Measurements from ENCODE around the gene BBOX1.
"Not testable (repeated sequence)": the region's sequence is repeated elsewhere in the genome, so short reads cannot be mapped to it uniquely, and the experiment has no call there.

BBOX1 gene

DNA sequence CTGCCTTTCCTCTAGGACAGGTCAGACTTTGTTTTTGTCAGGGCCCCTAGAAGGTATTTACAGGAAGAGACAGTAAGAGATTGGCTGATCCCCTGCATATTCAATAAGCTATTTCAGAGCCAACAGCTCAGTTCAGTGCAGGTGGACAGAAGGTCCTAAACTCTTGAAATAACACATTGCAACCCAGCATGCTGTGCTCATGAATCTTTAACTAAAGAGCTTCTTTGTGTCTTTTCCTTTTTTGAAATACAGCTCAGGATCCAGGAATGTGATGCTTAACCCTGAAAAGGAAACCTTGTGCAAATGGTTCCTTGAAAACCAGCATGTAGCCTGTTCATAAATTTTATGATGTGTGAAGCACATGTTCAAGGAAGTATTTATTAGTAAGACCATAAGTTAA lies 43.9 kb downstream of the BBOX1 start:
- DNase-seq = no peak

DNA sequence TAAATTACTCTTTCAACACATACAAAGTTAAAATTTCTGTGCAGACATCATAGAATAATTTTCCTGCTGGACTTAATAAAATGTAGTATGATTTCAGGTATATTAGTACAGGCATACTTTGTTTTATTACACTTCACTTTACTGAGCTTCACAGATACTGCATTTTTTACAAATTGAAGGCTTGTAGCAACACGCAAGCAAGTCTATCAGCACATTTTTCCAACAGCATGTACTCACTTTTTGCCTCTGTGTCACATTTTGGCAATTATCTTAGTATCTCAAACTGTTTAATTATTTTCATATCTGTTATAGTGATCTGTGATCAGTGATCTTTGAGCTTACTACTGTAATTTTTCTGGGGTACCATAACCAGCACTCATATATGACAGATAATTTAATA lies 44.5 kb downstream of the BBOX1 start:
- DNase-seq = no peak

DNA sequence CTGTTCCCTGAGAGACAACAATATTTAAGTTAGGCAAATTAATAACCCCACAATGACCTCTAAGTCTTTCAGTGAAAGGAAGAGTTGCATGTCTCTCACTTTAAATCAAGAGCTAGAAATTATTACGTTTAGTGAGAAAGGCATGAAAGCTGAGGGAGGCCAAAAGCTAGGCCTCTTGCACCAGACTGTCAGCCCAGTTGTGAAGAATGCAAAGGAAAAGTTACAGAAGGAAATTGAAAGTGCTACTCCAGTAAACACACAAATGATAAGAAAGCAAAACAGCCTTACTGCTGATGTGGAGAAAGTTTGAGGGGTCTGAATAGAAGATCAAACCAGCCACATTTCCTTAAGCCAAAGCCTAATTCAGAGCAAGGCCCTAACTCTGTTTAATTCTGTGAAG lies 45.0 kb downstream of the BBOX1 start:
- DNase-seq = no peak

DNA sequence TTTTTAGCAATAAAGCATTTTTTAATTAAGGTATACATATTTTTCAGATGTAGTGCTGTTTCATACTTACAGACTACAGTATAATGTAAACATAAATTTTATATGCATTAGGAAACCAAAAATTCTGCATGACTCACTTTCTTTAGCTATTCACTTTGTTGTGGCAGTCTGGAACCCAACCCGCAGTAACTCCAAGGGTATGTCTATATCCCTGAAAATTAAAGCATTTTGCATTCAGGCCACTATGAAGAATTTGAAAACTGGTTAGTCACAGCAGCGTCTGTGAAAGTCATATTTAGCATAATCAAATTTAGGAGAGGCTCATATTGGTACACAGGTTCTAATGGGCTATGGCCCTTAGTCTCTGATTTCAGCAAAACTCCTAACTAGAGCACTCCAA lies 46.8 kb downstream of the BBOX1 start:
- no peak for DNase-seq

DNA sequence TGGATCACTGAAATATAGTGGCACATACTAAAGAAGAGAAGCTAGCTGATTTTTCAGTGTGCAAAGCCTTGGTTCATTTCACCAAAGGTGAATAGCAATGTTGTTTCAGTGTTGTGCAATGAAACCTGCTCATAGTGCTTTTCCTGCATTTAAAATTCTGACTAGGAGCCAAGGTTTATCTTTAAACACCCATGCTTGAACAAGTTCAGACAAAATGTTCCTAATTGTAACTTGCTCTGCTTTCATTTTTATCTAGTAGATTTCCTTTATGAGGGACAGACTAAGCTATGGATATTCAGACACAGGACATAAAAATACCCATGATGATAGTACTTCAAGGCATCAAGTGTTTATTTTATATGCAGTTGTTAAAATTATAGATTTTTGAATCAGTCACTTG lies 47.7 kb downstream of the BBOX1 start:
- DNase-seq = no peak

DNA sequence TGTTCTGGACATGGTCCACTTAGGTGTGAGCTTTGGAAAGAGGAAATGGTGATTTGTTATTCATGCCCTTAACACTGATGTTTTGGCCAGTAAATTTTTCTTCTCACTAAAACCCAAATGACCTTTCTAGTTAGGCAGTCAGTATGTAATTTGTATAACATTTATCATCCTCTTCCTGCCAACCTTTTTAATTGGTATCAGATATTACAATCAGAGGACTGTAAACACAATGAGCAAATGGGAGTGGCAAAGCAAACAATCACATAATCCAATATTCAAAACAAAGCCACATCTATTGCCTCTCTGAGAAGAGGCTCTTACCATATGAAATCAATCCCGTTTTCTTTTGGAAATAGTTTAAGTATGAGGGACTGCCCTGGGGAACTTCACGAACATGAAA lies 49.1 kb downstream of the BBOX1 start:
- no peak for DNase-seq

DNA sequence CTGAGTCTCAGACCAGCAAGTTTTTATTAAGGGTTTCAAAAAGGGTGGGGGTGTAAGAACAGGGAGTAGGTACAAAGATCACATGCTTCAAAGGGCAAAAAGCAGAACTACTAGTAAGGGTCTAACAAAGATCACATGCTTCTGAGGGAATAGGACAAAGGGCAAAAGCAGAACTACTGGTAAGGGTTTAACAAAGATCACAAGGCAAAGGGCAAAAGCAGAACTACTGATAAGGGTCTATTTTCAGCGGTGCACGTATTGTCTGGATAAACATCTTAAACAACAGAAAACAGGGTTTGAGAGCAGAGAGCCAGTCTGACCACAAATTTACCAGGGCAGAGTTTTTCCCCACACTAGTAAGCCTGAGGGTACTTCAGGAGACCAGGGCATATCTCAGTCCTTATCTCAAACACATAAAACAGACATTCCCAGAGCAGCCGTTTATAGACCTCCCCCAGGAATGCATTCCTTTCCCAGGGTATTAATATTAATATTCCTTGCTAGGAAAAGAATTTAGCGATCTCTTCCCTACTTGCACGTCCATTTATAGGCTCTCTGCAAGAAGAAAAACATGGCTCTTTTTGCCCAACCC lies 49.8 kb downstream of the BBOX1 start:
- DNase-seq = not testable (repeated sequence)

DNA sequence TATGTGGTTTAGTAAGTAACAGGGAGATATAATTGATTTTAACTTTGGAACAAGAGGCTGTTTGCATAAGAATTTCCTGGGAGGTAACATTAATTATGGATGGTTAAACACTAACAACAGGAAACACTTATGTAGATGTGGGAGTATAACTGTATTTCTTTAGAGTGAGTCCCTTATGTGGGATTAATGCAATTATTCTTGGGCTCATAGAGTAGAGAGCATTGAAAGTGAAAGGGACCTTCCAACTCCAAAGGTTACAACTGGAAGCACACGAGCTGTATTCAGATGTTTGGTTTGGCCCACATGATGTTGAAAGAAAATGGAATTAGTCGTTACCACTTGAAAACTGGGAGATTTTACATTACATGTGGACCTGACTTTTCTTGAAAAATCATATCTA lies 53.5 kb downstream of the BBOX1 start:
- DNase-seq = no peak

DNA sequence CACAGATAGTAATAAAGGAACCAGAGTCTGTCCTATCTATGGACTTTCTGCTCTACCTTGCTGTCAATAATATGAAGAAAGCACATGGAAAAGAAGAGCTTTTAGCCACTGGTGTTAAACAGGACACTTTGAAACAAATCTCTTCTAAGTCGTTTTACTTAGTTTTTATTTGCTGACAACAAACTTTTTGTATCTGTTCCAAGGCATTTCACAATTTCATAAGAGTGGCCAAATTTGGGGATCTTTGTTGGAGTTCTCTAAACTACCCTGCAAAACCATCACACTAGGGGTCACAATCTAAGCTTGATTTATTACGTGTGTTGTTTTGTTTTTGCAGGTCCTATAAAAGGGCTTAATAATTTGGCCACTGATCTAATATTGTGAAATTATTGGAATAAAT lies 54.4 kb downstream of the BBOX1 start:
- no peak for DNase-seq

DNA sequence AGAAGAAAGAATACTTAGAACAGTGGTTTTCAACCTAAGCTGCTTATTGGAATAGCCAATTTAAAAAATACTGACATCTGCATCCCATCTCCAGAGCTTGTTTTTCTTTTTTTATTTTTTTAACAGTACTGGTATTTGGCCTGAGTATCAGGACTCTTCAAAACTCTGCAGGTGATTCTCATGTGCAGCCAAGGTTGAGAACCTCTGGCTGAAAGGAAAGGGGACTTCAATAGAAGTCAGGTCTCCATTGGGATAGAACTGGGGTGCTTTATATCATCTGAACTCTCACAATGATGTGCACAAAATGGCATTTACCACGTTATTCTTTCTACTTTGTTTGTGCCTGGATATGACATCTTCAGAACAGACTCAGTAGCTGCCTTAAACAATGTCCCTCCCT lies 55.3 kb downstream of the BBOX1 start:
- no peak for DNase-seq

DNA sequence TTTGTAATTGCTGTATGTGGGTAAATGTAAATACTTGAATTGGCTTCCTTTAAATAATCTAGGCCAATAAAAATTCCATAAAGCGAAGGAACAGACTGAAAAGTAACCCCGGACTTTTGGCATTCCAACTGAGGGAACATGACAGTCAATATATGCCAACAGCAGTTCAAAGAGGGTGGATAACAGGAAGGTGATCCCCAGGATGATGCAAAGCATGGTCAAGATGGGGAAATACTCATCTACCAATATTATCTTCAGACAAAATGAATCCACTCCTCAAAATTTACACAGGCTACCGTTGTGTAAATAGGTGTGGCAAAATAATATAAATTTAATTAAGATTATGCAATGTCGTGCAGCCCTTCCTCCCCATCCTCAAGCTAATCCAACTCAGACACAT lies 56.9 kb downstream of the BBOX1 start:
- no peak for DNase-seq

DNA sequence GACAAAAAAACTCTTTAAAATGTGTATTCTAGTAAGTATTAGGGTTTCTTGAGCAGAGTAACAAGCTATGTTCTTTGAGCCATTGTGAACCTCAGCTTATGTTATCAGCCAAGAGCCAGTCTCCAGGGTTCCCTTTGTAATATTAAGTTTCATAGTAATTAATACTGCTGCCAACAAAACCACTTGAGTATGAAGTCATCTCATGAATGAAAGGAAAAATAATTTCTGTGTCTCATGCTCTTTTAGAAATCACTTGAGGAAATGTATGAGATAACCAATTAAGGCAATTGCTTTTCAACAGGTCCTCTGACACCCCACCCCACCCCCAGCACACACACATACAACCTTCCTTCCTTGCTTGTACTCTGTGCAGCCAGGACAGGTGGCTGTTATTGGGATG lies 59.9 kb downstream of the BBOX1 start:
- DNase-seq = no peak

DNA sequence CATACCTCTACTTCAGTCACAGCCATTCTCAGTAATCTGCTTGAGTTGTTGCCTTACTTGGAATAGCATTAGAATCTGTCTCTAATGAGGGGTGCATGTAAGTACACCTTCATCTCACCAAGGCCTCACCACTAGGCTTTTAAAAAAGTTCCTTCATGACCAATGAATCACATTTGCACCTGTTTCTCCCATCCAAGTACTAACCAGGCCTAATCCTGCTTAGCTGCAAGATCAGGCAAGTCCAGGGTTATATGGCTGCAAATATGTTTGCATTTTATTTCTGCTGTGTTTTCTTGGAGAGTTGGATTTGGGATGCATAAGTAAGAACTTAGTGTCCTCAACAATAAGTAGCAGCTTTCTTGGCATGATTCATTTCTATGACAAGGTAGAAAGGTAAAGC lies 66.9 kb downstream of the BBOX1 start:
- no peak for DNase-seq

DNA sequence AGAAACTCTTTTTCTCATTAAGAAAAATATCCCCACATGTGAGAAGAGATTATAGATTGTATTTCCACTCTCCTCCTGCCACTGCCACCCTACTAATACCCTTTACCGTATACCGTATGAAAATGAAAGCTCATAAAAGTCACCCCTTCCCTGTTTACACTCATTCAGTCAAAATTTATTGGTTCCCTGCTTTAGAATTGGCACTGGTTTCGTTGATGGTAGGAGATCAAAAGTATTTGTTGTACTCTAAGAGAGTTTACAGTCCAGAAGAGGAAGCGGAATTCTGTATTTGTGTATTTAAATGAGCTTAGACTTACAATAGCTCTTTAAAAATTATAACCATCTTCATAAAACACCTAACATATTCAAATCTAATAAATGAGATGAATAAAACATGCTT lies 68.2 kb downstream of the BBOX1 start:
- no peak for DNase-seq

DNA sequence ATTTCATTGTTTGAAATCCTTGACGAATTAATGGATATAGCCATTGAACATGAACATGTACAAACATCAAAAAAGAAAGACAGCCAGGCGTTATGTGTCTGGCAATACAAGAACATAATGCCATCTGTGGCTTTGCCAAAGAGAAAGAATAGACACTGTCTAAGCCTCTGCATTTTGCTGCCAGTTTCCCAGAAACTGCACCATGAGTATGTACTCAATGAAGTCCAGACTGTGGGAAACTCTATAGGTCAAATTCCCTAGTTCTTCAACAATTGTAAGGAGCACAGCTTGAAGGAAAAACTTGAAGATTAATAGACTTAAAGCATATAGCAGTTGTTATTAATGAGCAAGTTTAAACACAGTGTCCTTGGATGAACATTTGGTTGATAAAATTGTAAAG lies 71.3 kb downstream of the BBOX1 start:
- no peak for DNase-seq

DNA sequence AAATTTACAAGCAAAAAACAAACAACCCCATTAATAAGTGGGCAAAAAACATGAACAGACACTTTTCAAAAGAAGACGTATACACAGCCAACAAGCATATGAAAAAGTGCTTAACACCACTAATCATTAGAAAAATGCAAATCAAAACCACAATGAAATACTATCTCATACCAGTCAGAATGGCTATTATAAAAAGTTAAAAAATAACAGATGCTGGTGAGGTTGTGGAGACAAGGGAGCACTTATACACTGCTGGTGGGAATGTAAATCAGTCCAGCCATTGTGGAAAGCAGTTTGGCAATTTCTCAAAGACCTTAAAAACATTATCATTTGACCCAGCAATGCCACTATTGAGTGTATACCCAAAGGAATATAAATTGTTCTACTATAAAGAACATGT lies 72.3 kb downstream of the BBOX1 start:
- no peak for DNase-seq

DNA sequence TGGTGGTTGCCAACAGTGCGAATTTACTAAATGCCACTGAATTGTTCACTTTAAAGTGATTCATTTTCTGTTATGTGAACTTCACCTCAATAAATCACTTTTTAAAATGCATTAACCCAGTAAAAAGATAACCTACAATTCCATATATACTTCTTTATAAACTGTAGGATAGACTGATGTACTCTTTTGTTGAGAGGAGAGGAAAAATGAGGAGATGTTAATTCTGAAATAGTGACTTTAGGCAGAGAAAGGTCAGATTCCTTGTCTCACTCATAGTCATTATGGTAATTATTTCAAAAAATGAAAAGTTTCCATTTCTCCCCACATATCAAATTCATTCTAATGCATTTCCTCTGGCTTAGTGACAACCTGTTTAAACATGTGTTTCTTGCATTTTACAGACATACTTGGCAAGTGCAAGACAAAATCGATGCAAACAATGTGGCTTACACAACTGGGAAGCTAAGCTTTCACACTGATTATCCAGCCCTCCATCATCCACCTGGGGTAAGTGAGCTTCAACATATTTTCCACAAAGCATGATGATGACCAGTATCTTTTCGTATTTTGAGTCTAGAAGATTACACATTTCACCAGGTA lies 74.5 kb downstream of the BBOX1 start:
- DNase-seq = no peak

DNA sequence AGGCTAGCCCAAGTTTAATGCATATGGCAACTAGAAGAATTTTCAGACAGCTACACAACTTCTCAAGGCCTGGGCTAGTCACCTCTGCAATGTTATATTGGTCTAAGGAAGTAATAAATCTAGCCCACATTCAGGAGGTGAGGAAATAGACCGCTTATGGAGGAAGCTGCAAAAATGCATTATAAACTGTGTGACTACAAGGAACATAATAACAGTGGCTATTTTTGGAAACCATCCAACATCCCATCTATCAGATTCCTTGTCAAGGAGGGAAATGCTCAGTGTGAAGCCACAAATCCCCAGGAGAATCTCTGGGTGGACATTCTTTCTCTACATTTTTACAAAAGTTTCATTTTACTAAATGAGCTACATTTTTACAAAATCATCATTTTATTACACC lies 76.1 kb downstream of the BBOX1 start:
- DNase-seq = no peak

DNA sequence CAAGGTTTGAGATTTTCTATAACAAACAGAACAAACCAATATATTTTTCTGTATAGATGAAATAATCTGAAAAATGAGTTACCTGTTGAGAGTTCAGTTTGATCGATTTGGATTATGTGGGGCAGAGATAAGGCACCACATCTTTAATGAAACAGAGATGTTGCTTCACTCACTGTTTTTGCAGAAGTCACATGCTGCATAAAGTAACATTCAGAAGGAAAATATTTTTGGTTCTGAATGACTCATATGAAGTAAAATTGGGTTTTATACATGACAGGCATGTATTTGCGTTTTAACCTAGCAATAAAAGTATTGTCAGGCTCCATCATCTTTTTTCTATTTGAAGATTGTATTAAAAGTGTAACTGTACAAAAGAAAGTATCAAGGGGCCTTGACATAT lies 77.8 kb downstream of the BBOX1 start:
- no peak for DNase-seq

DNA sequence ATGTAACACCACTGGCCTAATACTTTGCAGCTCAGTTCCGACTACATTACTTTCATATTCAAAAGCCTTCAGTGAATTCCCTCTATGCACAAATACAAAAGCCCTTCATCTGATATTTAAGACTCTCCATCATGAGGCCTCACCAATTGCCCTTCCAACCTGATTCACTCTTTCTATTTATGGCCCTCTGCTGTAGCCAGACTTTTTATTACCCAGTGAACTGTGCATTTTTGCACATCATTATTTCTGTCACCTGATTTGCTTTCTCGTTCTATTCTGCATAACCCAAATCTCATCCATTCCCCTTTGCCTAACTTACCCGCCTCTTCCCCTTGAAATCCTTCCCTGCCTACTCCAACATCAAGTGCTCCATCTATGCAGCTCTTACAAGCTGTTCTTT lies 78.3 kb downstream of the BBOX1 start:
- no peak for DNase-seq

DNA sequence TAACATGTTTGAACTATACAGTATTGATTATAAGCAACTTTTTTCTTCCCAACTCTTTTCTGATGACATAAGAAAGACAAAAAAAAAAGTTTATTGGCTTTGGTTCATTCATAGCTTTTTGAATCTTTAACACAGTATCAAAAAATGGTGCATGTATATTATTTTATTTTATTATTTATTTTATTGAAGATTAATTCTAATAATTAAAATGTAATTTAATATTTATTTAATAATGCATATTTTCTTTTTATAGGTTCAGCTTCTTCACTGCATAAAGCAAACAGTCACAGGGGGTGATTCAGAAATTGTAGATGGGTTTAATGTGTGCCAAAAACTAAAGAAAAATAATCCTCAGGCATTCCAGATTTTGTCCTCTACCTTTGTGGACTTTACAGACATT lies 78.8 kb downstream of the BBOX1 start:
- DNase-seq = no peak

DNA sequence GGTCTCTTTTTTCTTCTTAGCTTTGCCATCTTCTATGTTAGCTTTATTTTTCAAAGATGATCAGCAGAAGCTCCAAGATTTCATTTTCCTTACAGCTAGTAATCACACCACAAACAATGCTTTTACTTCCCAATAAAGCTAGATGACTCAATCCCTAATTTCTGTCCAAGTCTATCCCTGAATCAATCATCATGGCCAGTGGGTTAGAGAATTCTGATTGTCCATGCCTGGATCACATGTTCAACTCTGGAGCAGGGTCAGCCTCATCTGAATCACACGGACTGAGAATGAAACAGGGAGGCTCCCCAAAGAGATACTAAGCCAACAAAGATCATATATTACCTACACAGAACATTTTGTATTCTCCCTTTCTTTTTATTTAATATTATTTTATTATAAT lies 79.6 kb downstream of the BBOX1 start:
- DNase-seq = no peak

DNA sequence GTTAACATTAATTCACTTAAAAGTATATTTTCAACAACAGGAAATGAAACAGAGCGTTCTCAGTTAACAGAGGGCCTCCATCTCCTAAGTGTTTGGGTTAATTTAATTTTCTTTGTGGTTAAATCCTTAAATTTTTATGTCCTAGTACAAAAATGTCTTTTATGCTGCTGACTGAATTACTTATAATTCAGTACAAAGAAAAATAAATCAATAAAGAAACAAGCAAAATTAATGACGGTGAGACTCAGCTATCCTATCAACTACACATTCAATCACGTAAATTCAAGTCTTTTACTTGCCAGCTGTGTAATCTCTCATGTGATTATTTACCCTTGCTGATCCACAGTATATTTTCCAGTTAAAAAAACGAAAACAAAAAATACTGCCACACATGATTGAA lies 81.4 kb downstream of the BBOX1 start:
- DNase-seq = no peak

DNA sequence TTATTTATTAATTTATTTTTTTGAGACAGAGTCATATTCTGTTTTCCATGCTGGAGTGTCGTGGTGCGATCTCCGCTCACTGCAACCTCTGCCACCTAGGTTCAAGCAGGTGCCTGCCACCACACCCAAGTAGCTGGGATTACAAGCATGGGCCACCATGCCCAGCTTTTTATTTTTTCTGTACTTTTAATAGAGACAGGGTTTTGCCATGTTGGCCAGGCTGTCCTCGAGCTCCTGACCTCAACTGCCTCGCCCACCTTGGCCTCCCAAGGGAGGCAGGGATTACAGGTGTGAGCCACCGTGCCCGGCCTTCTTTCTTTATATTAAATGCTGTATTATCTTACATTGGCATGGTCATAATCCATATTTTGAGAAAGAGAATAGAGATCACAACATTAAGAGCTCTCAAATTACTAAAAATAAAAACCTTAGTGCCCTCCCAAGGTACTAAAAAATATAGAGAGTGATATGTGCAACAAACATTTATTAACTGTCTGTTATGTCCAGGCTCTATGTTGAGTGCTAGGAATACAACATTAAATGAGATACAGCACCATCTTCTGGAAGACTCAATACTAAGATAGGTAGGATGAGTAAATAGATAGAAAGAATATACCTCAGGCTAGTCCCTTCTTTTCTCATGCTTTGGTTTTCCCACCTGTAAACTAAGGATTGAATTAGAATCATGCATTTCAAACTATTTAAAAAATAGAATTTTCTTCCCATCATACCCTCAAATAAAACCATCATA lies 84.1 kb downstream of the BBOX1 start:
- peak; percentile 52 for DNase-seq

DNA sequence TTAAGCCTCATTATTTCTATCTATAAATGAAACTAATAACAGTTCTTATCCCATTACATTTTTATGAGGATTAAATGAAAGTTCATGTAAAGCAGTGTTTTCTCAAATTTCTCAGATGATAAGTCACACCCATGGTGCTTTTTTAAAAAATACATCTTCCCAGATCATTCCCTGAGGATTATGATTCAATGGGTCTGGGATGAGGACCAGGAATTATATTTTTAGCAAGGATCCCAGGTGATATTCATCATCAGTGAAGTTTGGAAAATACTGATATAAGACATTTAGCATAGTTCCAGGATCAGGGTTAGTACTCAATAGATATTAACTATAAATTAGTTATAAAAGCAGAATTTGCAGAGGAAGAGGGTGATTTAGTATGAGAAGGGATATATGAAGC lies 89.1 kb downstream of the BBOX1 start:
- no peak for DNase-seq
